ENCODE results near the gene SYCP1.

GRCh38 chr1:115035652-115036051, 181.0 kb downstream of the SYCP1 start:
- TF ChIP-seq CTCF (IDR thresholded peaks at IDR 0.05; ENCODE audit: insufficient read depth, low read length) (no peak), POLR2AphosphoS5 (IDR thresholded peaks at IDR 0.05; ENCODE audit: low read depth) (no peak), GABPA (IDR thresholded peaks at IDR 0.05; ENCODE audit: low read depth) (no peak)
- TF ChIP-seq, protein P1, sequence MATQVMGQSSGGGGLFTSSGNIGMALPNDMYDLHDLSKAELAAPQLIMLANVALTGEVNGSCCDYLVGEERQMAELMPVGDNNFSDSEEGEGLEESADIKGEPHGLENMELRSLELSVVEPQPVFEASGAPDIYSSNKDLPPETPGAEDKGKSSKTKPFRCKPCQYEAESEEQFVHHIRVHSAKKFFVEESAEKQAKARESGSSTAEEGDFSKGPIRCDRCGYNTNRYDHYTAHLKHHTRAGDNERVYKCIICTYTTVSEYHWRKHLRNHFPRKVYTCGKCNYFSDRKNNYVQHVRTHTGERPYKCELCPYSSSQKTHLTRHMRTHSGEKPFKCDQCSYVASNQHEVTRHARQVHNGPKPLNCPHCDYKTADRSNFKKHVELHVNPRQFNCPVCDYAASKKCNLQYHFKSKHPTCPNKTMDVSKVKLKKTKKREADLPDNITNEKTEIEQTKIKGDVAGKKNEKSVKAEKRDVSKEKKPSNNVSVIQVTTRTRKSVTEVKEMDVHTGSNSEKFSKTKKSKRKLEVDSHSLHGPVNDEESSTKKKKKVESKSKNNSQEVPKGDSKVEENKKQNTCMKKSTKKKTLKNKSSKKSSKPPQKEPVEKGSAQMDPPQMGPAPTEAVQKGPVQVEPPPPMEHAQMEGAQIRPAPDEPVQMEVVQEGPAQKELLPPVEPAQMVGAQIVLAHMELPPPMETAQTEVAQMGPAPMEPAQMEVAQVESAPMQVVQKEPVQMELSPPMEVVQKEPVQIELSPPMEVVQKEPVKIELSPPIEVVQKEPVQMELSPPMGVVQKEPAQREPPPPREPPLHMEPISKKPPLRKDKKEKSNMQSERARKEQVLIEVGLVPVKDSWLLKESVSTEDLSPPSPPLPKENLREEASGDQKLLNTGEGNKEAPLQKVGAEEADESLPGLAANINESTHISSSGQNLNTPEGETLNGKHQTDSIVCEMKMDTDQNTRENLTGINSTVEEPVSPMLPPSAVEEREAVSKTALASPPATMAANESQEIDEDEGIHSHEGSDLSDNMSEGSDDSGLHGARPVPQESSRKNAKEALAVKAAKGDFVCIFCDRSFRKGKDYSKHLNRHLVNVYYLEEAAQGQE (IDR thresholded peaks at IDR 0.05; ENCODE audit: insufficient replicate concordance, low read depth), result no peak
